RWPE1 (cell line): Measurements from ENCODE around the gene IL6R.
"Not testable (repeated sequence)": the region's sequence is repeated elsewhere in the genome, so short reads cannot be mapped to it uniquely, and the experiment has no call there.

ENCODE experiments used
- CTCF ChIA-PET: fragments of 350-600 bp; sonication (Branson Sonifier 250); formaldehyde crosslinking; extraction: SDS; loops from one replicate; lab custom pipeline; 2021; lab: Yijun Ruan, JAX
- POLR2A ChIA-PET: fragments of 400-600 bp; formaldehyde crosslinking; extraction: SDS; loops from one replicate; lab custom pipeline; 2020; ENCODE audit warnings: antibody characterized with exemption; ENCODE audit not compliant: low non-redundant PET; lab: Yijun Ruan, JAX
- DNase-seq: peaks from one replicate; pipeline ENCODE4 v3.0.0; 2012; ENCODE audit warnings: low spot score
- H3K27ac ChIP-seq: fragments of 450-650 bp; 2 replicates; pipeline ENCODE4 v1.5.1; 2017
- TF ChIP-seq, protein P1 (sequence below): fragments of 450-650 bp; conservative IDR thresholded peaks from 2 replicates; pipeline ENCODE4 v1.5.1; 2017; ENCODE audit warnings: low read depth, mild to moderate bottlenecking

IL6R gene

DNA sequence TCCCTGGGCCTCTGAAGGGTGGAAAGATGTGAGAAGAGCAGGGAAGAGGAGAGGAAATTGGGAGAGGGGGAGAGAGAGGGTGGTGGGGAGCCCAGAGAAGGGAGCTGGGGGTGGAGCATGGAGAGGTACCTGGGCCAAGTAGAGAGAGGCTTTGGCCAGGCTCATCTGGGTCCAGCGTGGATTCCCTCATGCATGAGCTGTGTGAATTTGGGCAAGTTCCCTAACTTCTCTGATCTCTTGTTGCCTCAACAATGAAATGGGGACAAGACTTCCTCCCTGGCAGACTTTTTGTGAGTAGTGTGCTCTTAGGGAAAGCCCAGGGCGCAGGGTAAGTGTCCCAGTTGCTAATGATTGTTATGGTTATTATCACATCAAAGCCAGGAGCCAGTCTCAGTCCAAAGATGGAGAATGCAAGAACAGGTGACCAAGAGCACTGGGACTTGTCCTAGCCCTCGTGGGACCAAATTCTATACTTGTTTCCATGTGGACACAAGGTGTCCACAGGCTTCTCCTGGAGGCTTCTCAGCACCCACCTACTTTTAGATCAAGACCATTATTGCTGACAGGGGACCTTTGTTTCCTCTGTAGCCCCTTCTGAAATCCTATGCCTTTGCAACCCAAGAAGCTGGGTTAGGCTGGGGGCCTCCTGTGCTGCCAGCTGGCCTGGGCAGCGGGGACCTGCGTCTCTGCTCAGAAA lies 13.9 kb downstream of the IL6R start:
- TF ChIP-seq, protein P1, sequence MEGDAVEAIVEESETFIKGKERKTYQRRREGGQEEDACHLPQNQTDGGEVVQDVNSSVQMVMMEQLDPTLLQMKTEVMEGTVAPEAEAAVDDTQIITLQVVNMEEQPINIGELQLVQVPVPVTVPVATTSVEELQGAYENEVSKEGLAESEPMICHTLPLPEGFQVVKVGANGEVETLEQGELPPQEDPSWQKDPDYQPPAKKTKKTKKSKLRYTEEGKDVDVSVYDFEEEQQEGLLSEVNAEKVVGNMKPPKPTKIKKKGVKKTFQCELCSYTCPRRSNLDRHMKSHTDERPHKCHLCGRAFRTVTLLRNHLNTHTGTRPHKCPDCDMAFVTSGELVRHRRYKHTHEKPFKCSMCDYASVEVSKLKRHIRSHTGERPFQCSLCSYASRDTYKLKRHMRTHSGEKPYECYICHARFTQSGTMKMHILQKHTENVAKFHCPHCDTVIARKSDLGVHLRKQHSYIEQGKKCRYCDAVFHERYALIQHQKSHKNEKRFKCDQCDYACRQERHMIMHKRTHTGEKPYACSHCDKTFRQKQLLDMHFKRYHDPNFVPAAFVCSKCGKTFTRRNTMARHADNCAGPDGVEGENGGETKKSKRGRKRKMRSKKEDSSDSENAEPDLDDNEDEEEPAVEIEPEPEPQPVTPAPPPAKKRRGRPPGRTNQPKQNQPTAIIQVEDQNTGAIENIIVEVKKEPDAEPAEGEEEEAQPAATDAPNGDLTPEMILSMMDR = no peak
- CTCF ChIA-PET = interaction anchor here (0.7 kb wide), 1 partner anchor 128 kb away, joined by 3 read pairs; no protein-coding TSS in a partner anchor
- peak overlapping the region; percentile 100 for H3K27ac ChIP-seq
- POLR2A ChIA-PET = interaction anchor here (0.6 kb wide), 2 partner anchors 13 to 55 kb away, joined by 3 to 5 read pairs; no protein-coding TSS in a partner anchor
- DNase-seq = no peak

DNA sequence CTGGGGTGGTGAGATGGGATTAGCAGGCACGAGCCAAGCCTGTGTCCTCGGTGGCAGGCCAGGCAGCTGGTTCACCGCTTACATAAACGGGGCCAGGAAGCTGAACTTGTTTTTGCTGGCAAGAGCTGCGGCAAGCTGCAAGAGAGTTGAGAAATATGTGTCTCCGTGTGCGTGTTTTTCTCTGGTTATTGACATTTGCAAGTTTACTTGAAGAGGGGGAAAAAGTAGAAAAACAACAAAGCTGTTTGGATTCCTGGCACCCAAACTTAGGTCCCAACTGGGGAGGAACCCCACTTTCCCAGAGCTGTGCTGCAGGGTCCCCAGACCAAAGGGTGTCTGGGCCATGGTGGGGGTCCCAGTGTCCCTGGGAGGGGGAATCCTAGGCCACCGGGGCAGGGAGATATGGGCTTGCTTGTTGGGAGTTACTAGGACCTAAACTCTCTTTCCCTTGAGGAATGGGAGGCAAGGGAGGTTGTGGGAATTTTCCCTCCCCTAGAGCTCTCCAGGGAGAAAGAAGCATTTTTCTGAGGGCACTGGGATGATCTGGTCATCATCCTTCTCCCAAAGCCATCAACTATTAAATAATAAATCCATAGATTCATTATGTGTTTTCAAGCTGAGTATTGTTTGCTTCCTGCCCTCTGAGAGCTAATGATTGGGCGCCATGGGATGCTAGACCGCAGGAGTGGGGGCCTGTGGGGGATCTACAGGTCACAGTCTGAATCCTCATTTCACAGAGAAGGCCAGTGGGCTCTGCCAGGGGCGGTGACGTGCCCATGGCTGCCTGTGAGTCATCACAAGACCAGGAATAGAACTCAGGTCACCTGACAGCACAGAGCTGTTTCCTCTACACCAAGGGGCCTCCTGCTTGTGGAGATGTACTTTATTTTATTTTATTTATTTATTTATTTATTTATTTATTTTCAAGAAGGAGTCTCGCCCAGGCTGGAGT lies 14.8 kb downstream of the IL6R start:
- H3K27ac ChIP-seq = peak overlapping the region; percentile 100
- TF ChIP-seq, protein P1 = no peak
- ChIA-PET POLR2A (no interaction called here), CTCF (no interaction called here)
- DNase-seq = peak; percentile 75

DNA sequence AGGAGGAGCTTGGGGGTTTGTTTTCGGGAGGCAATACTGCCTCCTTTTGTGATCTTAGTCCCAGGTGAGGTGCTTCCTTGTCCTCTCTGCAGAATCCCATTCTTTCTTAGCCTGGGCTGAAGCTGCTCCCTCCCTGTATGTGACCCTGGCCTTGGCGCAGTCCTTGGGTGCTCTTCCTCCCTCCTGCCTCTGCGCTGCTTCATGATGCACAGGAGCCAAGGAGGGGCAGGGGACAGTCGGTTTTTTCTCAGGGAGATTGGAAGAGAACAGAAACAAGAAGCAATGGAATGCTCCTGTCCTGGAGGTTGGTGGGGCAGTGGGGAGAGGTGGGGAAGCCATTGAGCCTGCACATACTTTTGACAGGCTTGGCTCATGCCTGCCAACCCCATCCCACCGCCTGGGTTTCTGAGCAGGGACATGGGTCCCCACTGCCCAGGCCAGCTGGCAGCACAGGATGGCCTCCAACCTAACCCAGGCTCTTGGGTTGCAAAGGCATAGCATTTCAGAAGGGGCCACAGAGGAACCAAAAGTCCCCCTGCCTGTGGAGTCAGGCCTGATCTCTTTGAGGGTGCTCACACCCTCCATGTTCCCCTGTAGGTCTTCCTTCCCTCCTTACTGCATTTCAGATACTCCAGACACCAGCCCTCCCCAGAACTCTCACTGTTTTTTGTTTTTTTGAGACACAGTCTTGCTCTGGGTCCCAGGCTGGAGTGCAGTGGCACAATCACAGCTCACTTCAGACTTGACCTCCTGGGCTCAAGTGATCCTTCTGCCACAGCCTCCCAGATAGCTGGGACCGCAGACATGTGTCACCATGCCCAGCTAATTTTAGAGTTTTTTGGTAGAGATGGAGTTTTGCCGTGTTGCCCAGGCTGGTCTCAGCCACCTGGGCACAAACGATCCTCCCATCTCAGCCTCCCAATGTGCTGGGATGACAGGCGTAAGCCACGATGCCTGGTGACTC lies 16.1 kb downstream of the IL6R start:
- H3K27ac ChIP-seq = peak overlapping the region; percentile 100
- ChIA-PET POLR2A (no interaction called here), CTCF (interaction anchor here (0.7 kb wide), 1 partner anchor 1965 kb away, joined by 3 read pairs; no protein-coding TSS in a partner anchor)
- TF ChIP-seq, protein P1 = no peak
- no peak for DNase-seq

DNA sequence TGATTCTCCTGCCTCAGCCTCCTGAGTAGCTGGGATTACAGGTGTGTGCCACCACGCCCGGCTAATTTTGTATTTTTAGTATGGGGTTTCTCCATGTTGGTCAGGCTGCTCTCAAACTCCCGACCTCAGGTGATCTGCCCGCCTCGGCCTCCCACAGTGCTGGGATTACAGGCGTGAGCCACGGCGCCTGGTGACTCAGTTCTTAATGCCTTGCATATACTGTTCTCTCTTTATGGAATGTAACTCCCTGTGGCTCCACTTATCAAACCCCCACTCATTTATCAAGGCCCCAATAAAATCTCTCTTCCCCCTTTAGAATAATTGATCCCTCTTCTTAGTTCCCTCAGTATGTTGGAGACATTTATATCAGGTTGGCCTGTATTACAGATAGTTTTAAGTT lies 16.9 kb downstream of the IL6R start:
- POLR2A ChIA-PET, DNase-seq: not testable (repeated sequence)
- CTCF ChIA-PET = interaction anchor here (0.7 kb wide), 1 partner anchor 1964 kb away, joined by 3 read pairs; no protein-coding TSS in a partner anchor
- H3K27ac ChIP-seq = peak overlapping the region; percentile 100

DNA sequence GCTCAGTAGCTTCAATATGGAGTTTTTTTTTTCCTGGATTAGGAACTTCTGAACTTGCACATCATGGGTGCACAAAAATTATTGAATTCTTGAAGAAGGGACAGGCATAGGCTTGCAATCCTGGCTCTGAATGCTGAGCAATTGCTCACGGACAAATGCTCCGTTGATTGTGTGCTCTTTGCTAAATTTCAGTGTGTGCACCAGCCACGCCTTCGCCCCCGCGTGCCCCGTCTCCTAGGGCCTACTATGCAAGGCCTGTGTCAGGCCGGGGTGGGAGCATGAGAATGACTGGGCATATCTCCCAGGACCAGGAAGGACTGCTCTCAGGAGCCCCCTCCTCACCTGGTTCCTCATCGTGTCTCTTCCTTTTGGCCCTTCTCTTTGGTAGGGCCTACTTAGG lies 17.4 kb downstream of the IL6R start:
- TF ChIP-seq, protein P1 = no peak
- peak overlapping the region; percentile 100 for H3K27ac ChIP-seq
- ChIA-PET CTCF (interaction anchor here (0.9 kb wide), 1 partner anchor 17 kb away, joined by 4 read pairs; no protein-coding TSS in a partner anchor), POLR2A (interaction anchor here (0.5 kb wide), 1 partner anchor 10 kb away, joined by 3 read pairs; no protein-coding TSS in a partner anchor)
- no peak for DNase-seq

DNA sequence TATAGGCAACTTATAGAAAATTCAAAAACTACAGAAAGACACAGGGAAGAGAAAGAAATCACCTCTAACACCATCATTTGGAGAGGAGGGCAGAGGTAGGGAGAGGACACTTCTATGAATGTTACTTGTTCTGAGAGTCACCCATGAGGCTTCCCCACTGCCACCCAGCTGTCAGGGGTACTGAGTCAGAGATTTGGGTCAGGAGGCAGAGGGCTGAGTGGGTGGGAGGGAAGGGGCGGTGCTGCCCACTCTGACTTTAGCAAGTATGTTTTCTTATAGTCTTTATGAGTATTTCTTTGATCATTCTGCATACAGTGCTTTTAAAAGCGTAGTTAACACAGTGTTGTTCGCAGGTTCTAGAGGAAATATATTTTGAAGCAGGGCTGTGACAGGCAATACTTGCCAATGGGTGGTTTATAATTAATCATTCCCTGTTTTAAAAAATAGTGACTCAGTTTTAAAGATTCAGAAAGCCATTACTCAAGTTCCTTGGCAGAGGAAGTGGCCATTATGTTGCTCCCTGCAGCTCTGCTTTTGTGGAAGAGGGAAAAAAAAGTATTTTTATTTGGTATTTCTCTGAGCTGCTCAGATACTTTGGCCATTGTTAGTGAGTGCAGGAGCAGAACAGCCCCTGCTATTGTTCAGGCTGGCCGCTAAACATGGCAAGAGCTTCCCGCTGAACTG lies 18.3 kb downstream of the IL6R start:
- CTCF ChIA-PET = interaction anchor here (0.6 to 0.9 kb wide), 2 partner anchors 18 to 836 kb away, joined by 4 read pairs; no protein-coding TSS in a partner anchor
- POLR2A ChIA-PET = no interaction called here
- peak overlapping the region; percentile 100 for H3K27ac ChIP-seq
- TF ChIP-seq, protein P1 = no peak
- DNase-seq = peak; percentile 57
